DMS 273 (cell line): Measurements from ENCODE around the gene HOXC11.

Experiments used
- DNase-seq: peaks from one replicate; lab custom pipeline; 2025; ENCODE audit not compliant: unreplicated experiment; lab: John Stamatoyannopoulos, UW

HOXC11 gene

DNA sequence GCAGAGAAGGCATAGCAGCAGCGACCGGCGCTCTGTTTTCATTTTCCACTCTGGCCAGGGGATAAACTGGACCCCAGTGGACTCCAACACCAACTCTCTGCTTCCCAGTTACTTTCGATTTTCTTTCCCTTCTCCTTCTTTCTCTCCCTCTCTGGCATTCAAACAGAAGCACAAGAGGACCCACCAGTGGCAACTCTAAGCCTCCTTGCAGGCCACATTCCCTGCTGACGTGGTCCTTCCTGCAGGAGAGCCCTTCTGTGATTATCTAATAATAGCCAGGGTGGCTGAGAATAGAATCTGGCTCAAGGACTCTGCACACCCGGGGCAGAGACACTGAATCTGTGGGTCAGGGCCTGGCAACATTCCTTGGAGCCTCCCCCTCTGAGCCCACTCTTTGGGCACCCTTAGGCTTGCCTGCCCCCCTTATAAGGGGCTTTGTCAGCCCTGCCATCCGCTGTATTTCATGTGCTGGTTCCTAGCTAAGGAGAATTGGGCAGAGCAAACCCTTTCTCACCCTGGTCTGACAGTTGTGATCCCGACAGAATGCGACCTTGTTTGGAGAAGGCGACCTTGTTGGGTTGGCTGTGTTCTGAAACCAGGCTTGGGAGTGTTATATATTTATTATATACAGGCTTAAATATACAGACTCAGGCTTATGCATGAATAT is 47.1 kb downstream of the HOXC11 start:
- DNase-seq, result no peak

- no peak for DNase-seq
Measured at GRCh38 chr12:54020591-54021405, 47.9 kb downstream of the HOXC11 start.

- no peak for DNase-seq
Measured at GRCh38 chr12:54021432-54022013, 48.6 kb downstream of the HOXC11 start.

DNA sequence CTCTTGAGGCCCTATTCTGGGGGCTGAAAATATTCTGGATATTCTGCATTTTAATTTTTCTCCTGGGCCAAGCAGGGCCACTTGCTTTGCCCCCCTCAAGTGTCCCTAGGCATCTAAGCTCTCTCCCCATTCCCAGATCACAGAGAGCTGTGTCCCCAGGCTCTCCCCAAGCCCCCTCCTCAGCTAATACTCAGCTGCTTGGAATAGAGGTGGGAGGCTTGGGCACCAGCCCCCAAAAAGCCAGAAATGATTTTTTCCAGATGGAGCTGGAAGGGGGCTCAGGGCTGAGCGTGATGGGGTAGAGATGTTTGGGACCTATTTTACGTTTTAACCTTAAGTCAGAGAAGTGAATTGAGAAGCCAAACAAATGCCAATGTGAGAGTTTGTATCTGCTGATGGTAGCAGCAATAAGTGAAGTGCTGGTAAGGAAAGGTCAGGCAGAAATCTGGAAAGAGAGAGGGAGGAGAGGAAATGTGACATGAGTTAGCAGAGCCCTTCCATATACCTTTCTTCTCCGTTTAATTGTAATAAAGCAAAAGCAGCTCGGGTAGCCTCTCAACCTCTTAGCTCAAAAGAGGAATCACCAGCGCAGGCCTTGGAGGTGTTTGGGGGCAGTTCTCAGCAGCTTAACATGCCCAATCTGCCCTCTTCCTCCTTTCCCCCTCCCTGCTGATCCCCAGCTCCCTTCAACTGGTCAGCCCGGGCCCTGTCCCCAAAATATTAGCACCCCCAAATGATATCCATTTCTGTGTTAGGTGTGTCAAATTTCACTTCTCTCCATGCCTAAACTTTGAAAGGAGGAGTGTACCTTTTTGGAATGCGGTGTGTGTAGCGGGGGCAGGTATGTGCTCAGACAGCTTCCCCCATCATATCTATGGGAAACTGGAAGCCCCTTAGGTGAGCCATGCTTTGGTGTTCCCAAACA is 50.3 kb downstream of the HOXC11 start:
- no peak for DNase-seq

GRCh38 chr12:54024127-54024526 is 51.2 kb downstream of the HOXC11 start:
- no peak for DNase-seq

- DNase-seq, result no peak
Measured at GRCh38 chr12:54024581-54025305, 51.8 kb downstream of the HOXC11 start.

- DNase-seq, result no peak
Measured at GRCh38 chr12:54025499-54026405, 52.8 kb downstream of the HOXC11 start.

GRCh38 chr12:54026640-54027441 is 53.9 kb downstream of the HOXC11 start:
- DNase-seq, result no peak
